HepG2 (cell line): ENCODE measurements around the gene HRG. TPM values are rescaled to one million over a fixed set of nuclear protein-coding genes. Genes with fewer than 3 reads are reported as not detected.
A peak's percentile ranks its signal among the peaks of the same experiment; 100 is the strongest.

Experiments
- ATM ChIP-seq: fragments of 450-650 bp; IDR thresholded peaks from 2 replicates; pipeline ENCODE4 v1.7.1; 2017; ENCODE audit warnings: mild to moderate bottlenecking, borderline replicate concordance
- BORCS8-MEF2B ChIP-seq: sonication (generic); formaldehyde crosslinking; IDR thresholded peaks from 2 replicates; pipeline ENCODE4 v1.8.0; 2022; ENCODE audit warnings: mild to moderate bottlenecking, missing genetic modification reagents
- CSRNP1 ChIP-seq: sonication (generic); formaldehyde crosslinking; IDR thresholded peaks from 2 replicates; pipeline ENCODE4 v1.8.1; 2023; ENCODE audit warnings: mild to moderate bottlenecking, missing genetic modification reagents
- E2F5 ChIP-seq: sonication (generic); formaldehyde crosslinking; conservative IDR thresholded peaks from 2 replicates; pipeline ENCODE4 v1.4.0; 2020; ENCODE audit warnings: missing genetic modification reagents
- FIP1L1 ChIP-seq: fragments of 200-400 bp; formaldehyde crosslinking; IDR thresholded peaks from 2 replicates; pipeline ENCODE4 v1.6.1; 2018; ENCODE audit warnings: low read depth, mild to moderate bottlenecking, low read length, moderate library complexity, borderline replicate concordance; ENCODE audit not compliant: insufficient read depth
- FOXO1 ChIP-seq: sonication (generic); formaldehyde crosslinking; IDR thresholded peaks from 2 replicates; pipeline ENCODE4 v1.4.0; 2020; ENCODE audit warnings: missing genetic modification reagents
- HNRNPK ChIP-seq: fragments of 200-400 bp; formaldehyde crosslinking; IDR thresholded peaks from 2 replicates; pipeline ENCODE4 v1.6.1; 2018; ENCODE audit warnings: low read length, low read depth, moderate library complexity, mild to moderate bottlenecking; ENCODE audit not compliant: poor library complexity, severe bottlenecking
- JARID2 ChIP-seq: sonication (generic); formaldehyde crosslinking; IDR thresholded peaks from 2 replicates; pipeline ENCODE4 v1.8.1; 2023; ENCODE audit warnings: missing genetic modification reagents, inconsistent platforms; ENCODE audit not compliant: insufficient replicate concordance
- JUNB ChIP-seq: sonication (generic); formaldehyde crosslinking; IDR thresholded peaks from 2 replicates; pipeline ENCODE4 v1.8.0; 2022; ENCODE audit warnings: missing genetic modification reagents, mild to moderate bottlenecking, borderline replicate concordance
- MYC ChIP-seq: sonication (generic); formaldehyde crosslinking; IDR thresholded peaks from 2 replicates; pipeline ENCODE4 v1.9.0; 2021; ENCODE audit warnings: missing genetic modification reagents, borderline replicate concordance
- RARA ChIP-seq: IDR thresholded peaks from 2 replicates; pipeline ENCODE4 v1.6.1; 2016; ENCODE audit warnings: missing genetic modification reagents, missing compliant biosample characterization
- SMARCC2 ChIP-seq: fragments of 450-650 bp; IDR thresholded peaks from 2 replicates; pipeline ENCODE4 v1.6.1; 2017; ENCODE audit warnings: antibody characterized with exemption, mild to moderate bottlenecking
- SNRNP70 ChIP-seq: fragments of 200-400 bp; formaldehyde crosslinking; IDR thresholded peaks from 2 replicates; pipeline ENCODE4 v1.6.1; 2017; ENCODE audit warnings: mild to moderate bottlenecking, low read depth, low read length, moderate library complexity
- SPEN ChIP-seq: sonication (generic); formaldehyde crosslinking; IDR thresholded peaks from 2 replicates; pipeline ENCODE4 v1.5.1; 2020; ENCODE audit warnings: low read depth, mild to moderate bottlenecking, missing genetic modification reagents
- TBX3 ChIP-seq: fragments of 450-650 bp; IDR thresholded peaks from 2 replicates; pipeline ENCODE4 v1.6.1; 2017; ENCODE audit warnings: antibody characterized with exemption, mild to moderate bottlenecking, inconsistent platforms, borderline replicate concordance
- ZBTB1 ChIP-seq: sonication (generic); formaldehyde crosslinking; IDR thresholded peaks from 2 replicates; pipeline ENCODE4 v1.4.0; 2020; ENCODE audit warnings: missing genetic modification reagents, borderline replicate concordance
- ZBTB14 ChIP-seq: sonication (generic); formaldehyde crosslinking; IDR thresholded peaks from 2 replicates; pipeline ENCODE4 v1.4.0; 2020; ENCODE audit warnings: missing genetic modification reagents
- ZFP62 ChIP-seq: sonication (generic); formaldehyde crosslinking; IDR thresholded peaks from 2 replicates; pipeline ENCODE4 v1.4.0; 2020; ENCODE audit warnings: missing genetic modification reagents
- ZFX ChIP-seq: sonication (generic); formaldehyde crosslinking; IDR thresholded peaks from 2 replicates; pipeline ENCODE4 v1.4.0; 2020; ENCODE audit warnings: mild to moderate bottlenecking, low read depth, missing genetic modification reagents, moderate library complexity
- ZNF280D ChIP-seq: sonication (generic); formaldehyde crosslinking; IDR thresholded peaks from 2 replicates; pipeline ENCODE4 v1.5.1; 2020; ENCODE audit warnings: mild to moderate bottlenecking, missing genetic modification reagents
- ZNF441 ChIP-seq: sonication (generic); formaldehyde crosslinking; IDR thresholded peaks from 2 replicates; pipeline ENCODE4 v1.7.0; 2021; ENCODE audit warnings: missing genetic modification reagents, borderline replicate concordance
- ZNF672 ChIP-seq: sonication (generic); formaldehyde crosslinking; IDR thresholded peaks from 2 replicates; pipeline ENCODE4 v1.8.1; 2022; ENCODE audit warnings: missing genetic modification reagents
- ZNF761 ChIP-seq: sonication (generic); formaldehyde crosslinking; conservative IDR thresholded peaks from 2 replicates; pipeline ENCODE4 v1.4.0; 2020; ENCODE audit warnings: mild to moderate bottlenecking, missing genetic modification reagents
- ZSCAN30 ChIP-seq: sonication (generic); formaldehyde crosslinking; IDR thresholded peaks from 2 replicates; pipeline ENCODE4 v1.5.0; 2020; ENCODE audit warnings: mild to moderate bottlenecking, missing genetic modification reagents
- polyA plus RNA-seq, 8 experiments: library from polyadenylated mRNA; depleted of rRNA in 3 of 8; stranded (reverse) in 7 of 8; unstranded in 1 of 8; fragments of >200 nt; fragmentation: Illumina TruSeq in 4 of 8; extraction: Trizol in 4 of 8; gene quantifications; 2 replicates each; pipeline versions ENCODE4 v1.2.1 to v1.2.3, GENCODE V29; 2011 to 2016; ENCODE audit warnings: low read depth in 4 of 8, missing spikeins in 1 of 8, mixed read lengths in 1 of 8; ENCODE audit not compliant: insufficient read depth in 1 of 8
- total RNA-seq, 5 experiments: library from RNA; depleted of rRNA; stranded (reverse); fragments of >200 nt; fragmentation: Illumina TruSeq; extraction: Trizol; gene quantifications; 2 replicates each; pipeline ENCODE4 v1.2.3, GENCODE V29; 2016; ENCODE audit warnings: low read depth in 1 of 5

The HRG gene
- total and polyA plus RNA-seq, 2 of the 13 experiments (the other 11 are each of a cell fraction or from before 2014, with no cell fraction given), result 0.09 to 0.11 TPM

- TF ChIP-seq FIP1L1 (no peak), ZFX (CRISPR knock-in tag) (no peak), ZNF672 (CRISPR knock-in tag) (no peak), TBX3 (no peak), ZBTB1 (CRISPR knock-in tag) (no peak), CSRNP1 (CRISPR knock-in tag) (no peak), ZSCAN30 (CRISPR knock-in tag) (no peak), ZFP62 (no peak), JUNB (no peak), ZNF761 (CRISPR knock-in tag) (no peak), SPEN (CRISPR knock-in tag) (peak; percentile 84; the same call in 1 of the 2 replicates), ZBTB14 (CRISPR knock-in tag) (no peak), JARID2 (no peak), ATM (peak; percentile 59; the same call in 1 of the 2 replicates), SNRNP70 (no peak), ZNF280D (CRISPR knock-in tag) (peak; percentile 73; the same call in 1 of the 2 replicates), FOXO1 (peak; percentile 90), ZNF441 (peak; percentile 66; the same call in 1 of the 2 replicates), E2F5 (CRISPR knock-in tag) (no peak), RARA (peak; percentile 86), SMARCC2 (no peak), BORCS8-MEF2B (CRISPR knock-in tag) (peak; percentile 82; the same call in 1 of the 2 replicates), HNRNPK (no peak), MYC (peak; percentile 40; the same call in 1 of the 2 replicates)
Observed at GRCh38 chr3:186630950-186631641, 34.7 kb upstream of the HRG start (continued).
